HG03139 (cell line): ENCODE measurements around the gene PPP1R1C.

ENCODE experiments used
- ATAC-seq: cut with Tn5 transposase; IDR thresholded peaks from one replicate; pipeline ENCODE4 v1.9.1; 2021; ENCODE audit not compliant: unreplicated experiment

Gene PPP1R1C

DNA sequence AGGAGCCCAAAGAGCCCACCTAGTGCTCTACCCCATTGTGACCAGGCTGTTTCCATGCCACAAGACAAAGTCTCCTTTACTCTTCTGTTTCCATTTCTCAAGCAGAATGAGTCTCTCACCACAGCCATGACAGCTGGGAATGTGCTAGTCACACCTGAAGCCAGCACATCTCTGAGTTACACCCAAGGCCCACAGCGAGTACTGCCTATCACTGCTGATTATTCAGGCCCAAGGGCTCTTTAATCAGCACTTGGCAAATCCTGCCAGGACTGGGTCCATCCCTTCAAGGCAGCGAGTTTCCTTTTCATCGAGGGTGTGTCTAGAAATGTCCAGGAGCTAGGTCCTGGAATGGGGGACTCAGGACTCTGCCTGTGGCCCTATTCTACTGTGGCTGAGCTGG lies 14.6 kb upstream of the PPP1R1C start:
- ATAC-seq: no peak

DNA sequence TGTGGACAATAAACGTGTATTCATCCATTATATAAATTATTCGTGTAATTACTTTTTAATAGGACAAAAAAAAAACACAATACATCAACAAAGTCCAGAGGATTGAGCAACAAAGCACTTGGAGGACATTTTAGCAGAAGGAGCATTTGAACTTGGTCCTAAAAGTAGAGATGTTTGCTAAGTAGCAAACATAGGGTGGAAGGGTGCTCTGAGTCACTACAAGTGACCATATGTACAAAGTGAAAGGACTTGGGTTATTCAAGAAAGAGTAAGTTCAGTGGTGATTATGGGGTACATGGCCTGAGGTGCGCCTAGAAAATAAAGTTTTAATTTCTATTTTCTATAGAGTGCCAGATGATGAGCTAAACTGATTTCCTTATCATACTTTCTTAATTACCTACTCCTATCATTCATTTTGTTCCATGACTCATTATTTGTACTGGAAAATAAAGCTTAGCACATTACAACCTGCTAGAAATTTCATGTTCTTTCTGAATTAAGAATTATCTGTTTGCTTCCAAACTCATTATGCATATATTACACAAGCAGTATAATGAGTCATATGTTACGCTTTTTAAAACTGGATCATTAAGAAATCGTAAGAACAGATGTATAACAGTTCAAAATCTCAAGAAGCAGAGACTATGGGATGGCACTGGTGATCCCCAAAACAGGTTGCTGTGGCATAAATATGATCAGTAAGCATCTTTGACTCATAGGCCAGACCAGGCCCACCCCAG lies 13.1 kb upstream of the PPP1R1C start:
- ATAC-seq: no peak

GRCh38 chr2:181973171-181973783 lies 12.4 kb upstream of the PPP1R1C start:
- no peak for ATAC-seq

GRCh38 chr2:181977661-181978350 lies 7.8 kb upstream of the PPP1R1C start:
- ATAC-seq: no peak

- ATAC-seq: no peak
Measured at GRCh38 chr2:181978351-181979150, 7.1 kb upstream of the PPP1R1C start.

- ATAC-seq: no peak
Measured at GRCh38 chr2:181984060-181984459, 1.6 kb upstream of the PPP1R1C start.

- no peak for ATAC-seq
Measured at GRCh38 chr2:181984814-181985631, 630 bp upstream of the PPP1R1C start.

- no peak for ATAC-seq
Measured at GRCh38 chr2:181988154-181988924, 2.7 kb downstream of the PPP1R1C start.

- ATAC-seq: no peak
Measured at GRCh38 chr2:181989099-181989498, 3.4 kb downstream of the PPP1R1C start.

DNA sequence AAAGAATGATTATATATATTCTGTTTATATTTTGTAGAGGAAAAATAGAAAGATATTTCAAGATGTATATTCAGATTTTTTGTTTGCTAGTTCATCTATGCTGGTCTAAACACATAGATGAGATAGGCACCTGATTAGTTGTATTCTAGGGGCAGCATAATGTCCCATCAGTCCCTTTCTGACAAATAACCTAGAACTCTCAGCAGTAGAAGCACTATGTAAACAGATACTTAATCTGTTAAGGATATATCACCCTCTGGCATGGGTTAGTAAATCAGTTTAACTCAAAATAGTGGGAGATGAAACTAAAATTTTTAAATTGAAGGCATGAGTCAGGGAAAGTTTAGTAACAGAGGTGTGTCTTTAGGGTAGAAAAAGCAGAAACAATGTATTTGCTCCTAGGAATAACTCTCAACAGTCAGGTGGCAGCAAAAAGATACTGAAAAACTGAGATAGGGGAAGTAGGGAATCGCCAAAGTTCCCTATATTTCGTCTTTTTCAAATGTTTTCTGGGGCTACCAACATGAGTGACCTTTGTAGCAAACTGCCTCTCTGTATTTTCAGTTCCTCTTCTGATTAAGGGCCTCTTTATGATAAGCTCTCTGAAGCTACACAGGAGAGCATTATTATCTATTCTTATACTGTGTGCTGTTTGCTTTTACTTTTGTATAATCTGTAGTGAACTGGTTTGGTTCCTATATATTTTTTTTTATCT lies 5.7 kb downstream of the PPP1R1C start:
- peak; percentile 97 for ATAC-seq

DNA sequence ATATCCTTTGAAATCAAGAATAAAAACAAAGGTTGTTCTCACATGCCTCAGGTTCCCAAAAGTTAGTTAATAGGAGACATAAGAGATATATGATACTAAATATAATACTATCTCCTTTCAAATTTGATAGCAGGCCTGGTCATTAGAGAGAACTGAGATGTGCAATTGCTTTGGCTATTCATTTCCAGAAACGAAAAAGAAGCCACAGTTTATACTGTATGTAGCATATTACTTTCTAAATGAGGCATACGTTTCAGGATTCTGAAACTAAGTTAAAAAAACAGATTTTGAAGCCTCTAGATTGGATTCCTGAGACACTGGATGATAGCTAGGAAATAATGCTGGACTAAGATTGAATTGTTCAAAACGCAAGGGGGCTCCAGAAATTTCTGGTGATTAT lies 7.1 kb downstream of the PPP1R1C start:
- no peak for ATAC-seq

- no peak for ATAC-seq
Measured at GRCh38 chr2:181995289-181995688, 9.6 kb downstream of the PPP1R1C start.

GRCh38 chr2:181998041-181998835 lies 12.6 kb downstream of the PPP1R1C start:
- ATAC-seq: no peak

DNA sequence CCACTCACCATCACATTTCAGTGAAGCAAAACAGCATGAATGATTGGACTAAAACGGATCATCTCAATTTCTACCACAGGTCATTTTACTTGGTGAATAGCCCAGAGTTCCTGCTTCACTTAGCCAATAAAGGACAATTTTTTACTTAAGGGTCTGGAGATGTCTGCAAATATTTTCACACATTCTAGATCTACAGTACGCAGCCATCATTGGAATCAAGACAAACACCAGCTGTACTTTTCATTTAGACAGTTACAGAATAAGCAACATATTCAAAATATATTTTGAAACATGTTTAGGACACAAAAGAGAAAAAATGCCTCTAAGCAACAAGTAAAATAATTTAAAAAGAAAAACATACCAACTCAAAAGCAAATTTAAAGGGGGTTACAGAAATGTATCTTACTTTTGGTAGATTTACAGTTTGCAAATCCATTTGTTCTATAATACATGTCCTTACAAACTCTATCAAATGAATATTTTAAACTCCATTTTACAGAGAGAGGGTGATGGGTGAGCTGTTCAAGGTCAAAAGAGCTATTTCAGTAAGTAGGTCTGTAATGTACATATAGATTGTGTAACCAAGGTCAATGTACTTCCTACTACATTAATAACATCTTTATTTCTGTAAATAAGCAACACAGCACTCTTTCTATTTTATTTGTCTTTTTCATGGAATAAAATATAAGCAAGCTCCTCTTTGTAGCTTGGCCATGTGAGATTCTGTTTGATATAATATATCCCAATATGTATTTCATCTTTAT lies 13.4 kb downstream of the PPP1R1C start:
- no peak for ATAC-seq

GRCh38 chr2:181999911-182000310 lies 14.3 kb downstream of the PPP1R1C start:
- ATAC-seq: no peak

DNA sequence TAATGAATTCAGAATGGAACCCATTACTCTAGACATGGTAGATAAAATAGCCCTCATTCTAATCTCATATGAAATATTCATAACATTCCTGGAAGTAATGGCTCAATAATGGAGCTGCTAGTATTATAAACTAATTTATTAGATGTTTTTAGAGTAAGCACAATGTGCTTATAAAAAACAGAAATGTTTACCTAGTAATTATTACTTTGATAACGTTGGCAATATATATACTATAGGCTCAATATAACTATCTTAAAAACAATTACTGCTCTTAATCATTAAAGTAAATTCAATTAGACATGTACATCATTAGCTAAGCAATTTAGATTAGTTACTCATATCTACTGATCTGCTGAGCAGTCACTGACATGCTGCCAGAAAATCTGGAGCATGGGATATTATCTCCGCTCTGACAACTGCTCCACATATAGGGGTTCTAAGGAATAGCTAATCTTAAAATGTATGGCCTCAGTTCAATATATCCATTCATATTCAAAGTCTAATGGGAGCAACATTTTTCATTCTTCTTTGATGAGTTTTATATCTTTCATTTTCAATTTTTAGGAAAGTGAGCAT lies 19.4 kb downstream of the PPP1R1C start:
- ATAC-seq: no peak
